ENCODE measurements around the gene RAB3IP. TPM values are rescaled to one million over a fixed set of nuclear protein-coding genes. Genes with fewer than 3 reads are reported as not detected.
"Not testable (repeated sequence)": the region's sequence is repeated elsewhere in the genome, so short reads cannot be mapped to it uniquely, and the experiment has no call there.

Gene RAB3IP
- total RNA-seq, 2 donors from 2014 or later, result 21.8 to 27.3 TPM

- Mint-ChIP-seq H3K4me1 (no peaks in the 10 kb centered on the region), H3K9me3 (no peaks in the 10 kb centered on the region), H3K36me3 (ENCODE audit: low read depth) (no peaks in the 10 kb centered on the region), H3K27me3 (peaks cover 17% of the 10 kb centered on the region), H3K27ac (no peak overlapping the region), H3K4me3 (no peak overlapping the region)
- ATAC-seq (replicated peaks), result no peak
Observed at GRCh38 chr12:69837191-69837590, 98.5 kb downstream of the RAB3IP start.

GRCh38 chr12:69837657-69838415 is 99.2 kb downstream of the RAB3IP start:
- H3K27ac Mint-ChIP-seq, result no peak overlapping the region
- ATAC-seq (replicated peaks), result no peak
- peaks cover 11% of the 10 kb centered on the region for H3K27me3 Mint-ChIP-seq
- no peaks in the 10 kb centered on the region for H3K9me3 Mint-ChIP-seq
- H3K4me3 Mint-ChIP-seq, result no peak overlapping the region
- no peaks in the 10 kb centered on the region for H3K4me1 Mint-ChIP-seq
- H3K36me3 Mint-ChIP-seq (ENCODE audit: low read depth), result no peaks in the 10 kb centered on the region

- no peak for ATAC-seq (replicated peaks)
- H3K27ac Mint-ChIP-seq, result no peak overlapping the region
- no peaks in the 10 kb centered on the region for H3K4me1 Mint-ChIP-seq
- no peaks in the 10 kb centered on the region for H3K36me3 Mint-ChIP-seq (ENCODE audit: low read depth)
- H3K9me3 Mint-ChIP-seq, result no peaks in the 10 kb centered on the region
- peaks cover 7% of the 10 kb centered on the region for H3K27me3 Mint-ChIP-seq
- no peak overlapping the region for H3K4me3 Mint-ChIP-seq
Observed at GRCh38 chr12:69840727-69841126, 102.1 kb downstream of the RAB3IP start.

GRCh38 chr12:69843608-69844007 is 104.9 kb downstream of the RAB3IP start:
- no peak for ATAC-seq (replicated peaks)
- H3K27ac Mint-ChIP-seq, result no peak overlapping the region
- H3K4me1 Mint-ChIP-seq, result no peaks in the 10 kb centered on the region
- H3K36me3 Mint-ChIP-seq (ENCODE audit: low read depth), result no peaks in the 10 kb centered on the region
- no peaks in the 10 kb centered on the region for H3K9me3 Mint-ChIP-seq
- peaks cover 7% of the 10 kb centered on the region for H3K27me3 Mint-ChIP-seq
- no peak overlapping the region for H3K4me3 Mint-ChIP-seq

GRCh38 chr12:69844416-69844815 is 105.8 kb downstream of the RAB3IP start:
- H3K4me1 Mint-ChIP-seq, result no peaks in the 10 kb centered on the region
- no peak overlapping the region for H3K4me3 Mint-ChIP-seq
- peaks cover 7% of the 10 kb centered on the region for H3K27me3 Mint-ChIP-seq
- no peak overlapping the region for H3K27ac Mint-ChIP-seq
- ATAC-seq (replicated peaks), result no peak
- H3K36me3 Mint-ChIP-seq (ENCODE audit: low read depth), result no peaks in the 10 kb centered on the region
- no peaks in the 10 kb centered on the region for H3K9me3 Mint-ChIP-seq

- ATAC-seq (replicated peaks), result no peak
Observed at GRCh38 chr12:69844836-69845235, 106.2 kb downstream of the RAB3IP start.

GRCh38 chr12:69846976-69847375 is 108.3 kb downstream of the RAB3IP start:
- Mint-ChIP-seq H3K27ac (no peak overlapping the region), H3K9me3 (peaks cover 4% of the 10 kb centered on the region), H3K36me3 (ENCODE audit: low read depth) (no peaks in the 10 kb centered on the region), H3K4me3 (no peak overlapping the region), H3K27me3 (peaks cover 4% of the 10 kb centered on the region), H3K4me1 (no peaks in the 10 kb centered on the region)
- no peak for ATAC-seq (replicated peaks)

More at GRCh38 chr12:69844836-69845235, 106.2 kb downstream of the RAB3IP start:
- peaks cover 7% of the 10 kb centered on the region for H3K27me3 Mint-ChIP-seq
- H3K4me3 Mint-ChIP-seq, result no peak overlapping the region
- no peak overlapping the region for H3K27ac Mint-ChIP-seq
- no peaks in the 10 kb centered on the region for H3K9me3 Mint-ChIP-seq
- no peaks in the 10 kb centered on the region for H3K4me1 Mint-ChIP-seq
- H3K36me3 Mint-ChIP-seq (ENCODE audit: low read depth), result no peaks in the 10 kb centered on the region

GRCh38 chr12:69851976-69852375 is 113.3 kb downstream of the RAB3IP start:
- Mint-ChIP-seq H3K36me3 (ENCODE audit: low read depth) (no peaks in the 10 kb centered on the region), H3K4me1 (no peaks in the 10 kb centered on the region), H3K9me3 (peaks cover 9% of the 10 kb centered on the region), H3K4me3 (no peak overlapping the region), H3K27me3 (peaks cover 4% of the 10 kb centered on the region), H3K27ac (no peak overlapping the region)
- ATAC-seq (replicated peaks), result no peak

- not testable (repeated sequence) for H3K27ac Mint-ChIP-seq; H3K27me3 Mint-ChIP-seq; H3K36me3 Mint-ChIP-seq (ENCODE audit: low read depth); ATAC-seq (replicated peaks); H3K4me1 Mint-ChIP-seq; H3K9me3 Mint-ChIP-seq; H3K4me3 Mint-ChIP-seq
Observed at GRCh38 chr12:69853176-69853961, 114.7 kb downstream of the RAB3IP start.

GRCh38 chr12:69866698-69867097 is 128.0 kb downstream of the RAB3IP start:
- no peaks in the 10 kb centered on the region for H3K9me3 Mint-ChIP-seq
- H3K4me3 Mint-ChIP-seq, result no peak overlapping the region
- H3K27ac Mint-ChIP-seq, result no peak overlapping the region
- H3K4me1 Mint-ChIP-seq, result no peaks in the 10 kb centered on the region
- H3K27me3 Mint-ChIP-seq, result peaks cover 11% of the 10 kb centered on the region
- H3K36me3 Mint-ChIP-seq (ENCODE audit: low read depth), result no peaks in the 10 kb centered on the region
- ATAC-seq (replicated peaks), result no peak

- Mint-ChIP-seq H3K27ac (no peak overlapping the region), H3K4me1 (no peaks in the 10 kb centered on the region), H3K36me3 (ENCODE audit: low read depth) (no peaks in the 10 kb centered on the region), H3K9me3 (no peaks in the 10 kb centered on the region), H3K4me3 (no peak overlapping the region), H3K27me3 (peaks cover 11% of the 10 kb centered on the region)
- ATAC-seq (replicated peaks), result no peak
Observed at GRCh38 chr12:69868695-69869094, 130.0 kb downstream of the RAB3IP start.

- H3K4me1 Mint-ChIP-seq, result no peaks in the 10 kb centered on the region
- no peak for ATAC-seq (replicated peaks)
- H3K36me3 Mint-ChIP-seq (ENCODE audit: low read depth), result no peaks in the 10 kb centered on the region
- H3K9me3 Mint-ChIP-seq, result no peaks in the 10 kb centered on the region
- no peak overlapping the region for H3K4me3 Mint-ChIP-seq
- H3K27me3 Mint-ChIP-seq, result peaks cover 12% of the 10 kb centered on the region
- no peak overlapping the region for H3K27ac Mint-ChIP-seq
Observed at GRCh38 chr12:69872804-69873203, 134.1 kb downstream of the RAB3IP start.

All from activated T-helper 17 cell treated with anti-CD3 and anti-CD28 coated beads, Interleukin-2, amount 50 U/mL, for 72 hours (primary cell).